ENCODE data around the gene GPR149.

GPR149 gene

GRCh38 chr3:154304116-154304786 lies 125.7 kb downstream of the GPR149 start:
- H3K4me1 ChIP-seq (ENCODE audit: control insufficient read depth, insufficient read depth, low read length, poor library complexity, severe bottlenecking): no peaks in the 10 kb centered on the region
- H3K4me3 ChIP-seq (ENCODE audit: extremely low read depth, insufficient read depth, low read length, poor library complexity, severe bottlenecking): no peak overlapping the region
- no peak overlapping the region for H3K27ac ChIP-seq (ENCODE audit: low read depth, low read length, severe bottlenecking)
- peaks cover 69% of the 10 kb centered on the region for H3K36me3 ChIP-seq (ENCODE audit: control insufficient read depth, insufficient read depth, low read length)
- H3K9me3 ChIP-seq (ENCODE audit: control insufficient read depth, low read length): no peaks in the 10 kb centered on the region

GRCh38 chr3:154301561-154301960 lies 128.4 kb downstream of the GPR149 start:
- Histone ChIP-seq H3K36me3 (ENCODE audit: control insufficient read depth, insufficient read depth, low read length) (peaks cover 74% of the 10 kb centered on the region), H3K4me3 (ENCODE audit: extremely low read depth, insufficient read depth, low read length, poor library complexity, severe bottlenecking) (no peak overlapping the region), H3K27ac (ENCODE audit: low read depth, low read length, severe bottlenecking) (no peak overlapping the region), H3K9me3 (ENCODE audit: control insufficient read depth, low read length) (no peaks in the 10 kb centered on the region), H3K4me1 (ENCODE audit: control insufficient read depth, insufficient read depth, low read length, poor library complexity, severe bottlenecking) (no peaks in the 10 kb centered on the region)
- no CpG with 5 or more reads among the region's 3 CpGs for WGBS, 2 experiments (ENCODE audit: insufficient coverage in 2 of 2)

GRCh38 chr3:154294016-154294415 lies 136.0 kb downstream of the GPR149 start:
- WGBS, 2 experiments (ENCODE audit: insufficient coverage in 2 of 2): no CpG with 5 or more reads among the region's 2 CpGs

GRCh38 chr3:154290187-154290586 lies 139.8 kb downstream of the GPR149 start:
- Histone ChIP-seq H3K4me1 (ENCODE audit: control insufficient read depth, insufficient read depth, low read length, poor library complexity, severe bottlenecking) (no peaks in the 10 kb centered on the region), H3K27ac (ENCODE audit: low read depth, low read length, severe bottlenecking) (no peak overlapping the region), H3K36me3 (ENCODE audit: control insufficient read depth, insufficient read depth, low read length) (peaks cover 74% of the 10 kb centered on the region), H3K4me3 (ENCODE audit: extremely low read depth, insufficient read depth, low read length, poor library complexity, severe bottlenecking) (no peak overlapping the region), H3K9me3 (ENCODE audit: control insufficient read depth, low read length) (no peaks in the 10 kb centered on the region)
- 95% methylated on average over 4 of the region's 5 CpGs; no CpG with 5 or more reads in 1 of the 2 experiments for WGBS, 2 experiments (ENCODE audit: insufficient coverage in 2 of 2)

More at GRCh38 chr3:154294016-154294415, 136.0 kb downstream of the GPR149 start:
- no peaks in the 10 kb centered on the region for H3K4me1 ChIP-seq (ENCODE audit: control insufficient read depth, insufficient read depth, low read length, poor library complexity, severe bottlenecking)
- no peaks in the 10 kb centered on the region for H3K9me3 ChIP-seq (ENCODE audit: control insufficient read depth, low read length)
- peaks cover 78% of the 10 kb centered on the region for H3K36me3 ChIP-seq (ENCODE audit: control insufficient read depth, insufficient read depth, low read length)
- no peak overlapping the region for H3K27ac ChIP-seq (ENCODE audit: low read depth, low read length, severe bottlenecking)
- H3K4me3 ChIP-seq (ENCODE audit: extremely low read depth, insufficient read depth, low read length, poor library complexity, severe bottlenecking): no peak overlapping the region

All from mesodermal cell (in vitro differentiated cells).